HepG2 (cell line): ENCODE measurements around the gene SLC35B1. TPM values are rescaled to one million over a fixed set of nuclear protein-coding genes. Genes with fewer than 3 reads are reported as not detected.

ENCODE experiments used
- ADNP ChIP-seq: sonication (generic); formaldehyde crosslinking; IDR thresholded peaks from 2 replicates; pipeline ENCODE4 v1.4.0; 2020; ENCODE audit warnings: missing genetic modification reagents
- AKAP8 ChIP-seq: sonication (generic); formaldehyde crosslinking; IDR thresholded peaks from 2 replicates; pipeline ENCODE4 v1.5.1; 2020; ENCODE audit warnings: mild to moderate bottlenecking, missing genetic modification reagents
- HMGXB4 ChIP-seq, 2 experiments: sonication (generic) in 1 of 2; formaldehyde crosslinking in 1 of 2; IDR thresholded peaks; 2 replicates each; pipeline versions ENCODE4 v1.4.0 to v1.6.1; 2018 to 2020; ENCODE audit warnings: missing genetic modification reagents in 2 of 2, borderline replicate concordance in 1 of 2, low read depth in 1 of 2, mild to moderate bottlenecking in 1 of 2, missing biosample characterization in 1 of 2
- RAD21 ChIP-seq: fragments of 450-650 bp; formaldehyde crosslinking; IDR thresholded peaks from 2 replicates; pipeline ENCODE4 v1.5.0; 2020; ENCODE audit warnings: mild to moderate bottlenecking
- SNAPC4 ChIP-seq: sonication (generic); formaldehyde crosslinking; IDR thresholded peaks from 2 replicates; pipeline ENCODE4 v1.4.0; 2020; ENCODE audit warnings: mild to moderate bottlenecking, missing genetic modification reagents
- TCF7 ChIP-seq: sonication (generic); IDR thresholded peaks from 2 replicates; pipeline ENCODE4 v1.6.1; 2016; ENCODE audit warnings: antibody characterized with exemption, low read depth
- ZFP36L1 ChIP-seq: sonication (generic); formaldehyde crosslinking; IDR thresholded peaks from 2 replicates; pipeline ENCODE4 v1.8.0; 2022; ENCODE audit warnings: mild to moderate bottlenecking, missing genetic modification reagents, moderate library complexity
- ZNF749 ChIP-seq: sonication (generic); formaldehyde crosslinking; IDR thresholded peaks from 2 replicates; pipeline ENCODE4 v1.8.0; 2022; ENCODE audit warnings: mild to moderate bottlenecking, missing genetic modification reagents, moderate library complexity, borderline replicate concordance
- ZNF777 ChIP-seq: sonication (generic); formaldehyde crosslinking; IDR thresholded peaks from 2 replicates; pipeline ENCODE4 v1.4.0; 2020; ENCODE audit warnings: missing genetic modification reagents
- ZNF850 ChIP-seq: sonication (generic); formaldehyde crosslinking; conservative IDR thresholded peaks from 2 replicates; pipeline ENCODE4 v1.9.0; 2021; ENCODE audit warnings: mild to moderate bottlenecking, missing genetic modification reagents
- polyA plus RNA-seq, 8 experiments: library from polyadenylated mRNA; depleted of rRNA in 3 of 8; stranded (reverse) in 7 of 8; unstranded in 1 of 8; fragments of >200 nt; fragmentation: Illumina TruSeq in 4 of 8; extraction: Trizol in 4 of 8; gene quantifications; 2 replicates each; pipeline versions ENCODE4 v1.2.1 to v1.2.3, GENCODE V29; 2011 to 2016; ENCODE audit warnings: low read depth in 4 of 8, missing spikeins in 1 of 8, mixed read lengths in 1 of 8; ENCODE audit not compliant: insufficient read depth in 1 of 8
- total RNA-seq, 5 experiments: library from RNA; depleted of rRNA; stranded (reverse); fragments of >200 nt; fragmentation: Illumina TruSeq; extraction: Trizol; gene quantifications; 2 replicates each; pipeline ENCODE4 v1.2.3, GENCODE V29; 2016; ENCODE audit warnings: low read depth in 1 of 5
- TF ChIP-seq, protein P1 (sequence below), 2 experiments: sonication (generic) in 1 of 2; formaldehyde crosslinking in 1 of 2; IDR thresholded peaks; 2 replicates each; pipeline versions ENCODE4 v1.6.1 to v1.9.0; 2014 to 2022; ENCODE audit warnings: antibody characterized with exemption in 1 of 2, borderline replicate concordance in 1 of 2, inconsistent platforms in 1 of 2, low read depth in 1 of 2, missing genetic modification reagents in 1 of 2
- TF ChIP-seq, protein P2 (sequence below): IDR thresholded peaks from 2 replicates; pipeline ENCODE4 v1.6.1; 2016; ENCODE audit warnings: mild to moderate bottlenecking

The SLC35B1 gene
- total and polyA plus RNA-seq, 2 of the 13 experiments (the other 11 are each of a cell fraction or from before 2014, with no cell fraction given) = 99.6 to 113 TPM

GRCh38 chr17:49677933-49678847 lies 29.6 kb downstream of the SLC35B1 start, which contains the start of gene SPOP (continued):
- TF ChIP-seq, protein P1, sequence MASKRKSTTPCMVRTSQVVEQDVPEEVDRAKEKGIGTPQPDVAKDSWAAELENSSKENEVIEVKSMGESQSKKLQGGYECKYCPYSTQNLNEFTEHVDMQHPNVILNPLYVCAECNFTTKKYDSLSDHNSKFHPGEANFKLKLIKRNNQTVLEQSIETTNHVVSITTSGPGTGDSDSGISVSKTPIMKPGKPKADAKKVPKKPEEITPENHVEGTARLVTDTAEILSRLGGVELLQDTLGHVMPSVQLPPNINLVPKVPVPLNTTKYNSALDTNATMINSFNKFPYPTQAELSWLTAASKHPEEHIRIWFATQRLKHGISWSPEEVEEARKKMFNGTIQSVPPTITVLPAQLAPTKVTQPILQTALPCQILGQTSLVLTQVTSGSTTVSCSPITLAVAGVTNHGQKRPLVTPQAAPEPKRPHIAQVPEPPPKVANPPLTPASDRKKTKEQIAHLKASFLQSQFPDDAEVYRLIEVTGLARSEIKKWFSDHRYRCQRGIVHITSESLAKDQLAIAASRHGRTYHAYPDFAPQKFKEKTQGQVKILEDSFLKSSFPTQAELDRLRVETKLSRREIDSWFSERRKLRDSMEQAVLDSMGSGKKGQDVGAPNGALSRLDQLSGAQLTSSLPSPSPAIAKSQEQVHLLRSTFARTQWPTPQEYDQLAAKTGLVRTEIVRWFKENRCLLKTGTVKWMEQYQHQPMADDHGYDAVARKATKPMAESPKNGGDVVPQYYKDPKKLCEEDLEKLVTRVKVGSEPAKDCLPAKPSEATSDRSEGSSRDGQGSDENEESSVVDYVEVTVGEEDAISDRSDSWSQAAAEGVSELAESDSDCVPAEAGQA (IDR thresholded peaks at IDR 0.05; ENCODE audit: low read depth) = peak; percentile 81
- TF ChIP-seq, protein P1 (CRISPR knock-in tag; IDR thresholded peaks at IDR 0.05; ENCODE audit: borderline replicate concordance) = peak; percentile 70; the same call in 1 of the 2 replicates
- no peak for TF ChIP-seq ADNP (CRISPR knock-in tag)
- TF ChIP-seq SNAPC4 (CRISPR knock-in tag) = peak; percentile 97
- TF ChIP-seq HMGXB4 (CRISPR knock-in tag; IDR thresholded peaks at IDR 0.05; ENCODE audit: borderline replicate concordance in 1 of 2, low read depth in 1 of 2) = peak; percentile 88 to 96
- TF ChIP-seq, protein P2, sequence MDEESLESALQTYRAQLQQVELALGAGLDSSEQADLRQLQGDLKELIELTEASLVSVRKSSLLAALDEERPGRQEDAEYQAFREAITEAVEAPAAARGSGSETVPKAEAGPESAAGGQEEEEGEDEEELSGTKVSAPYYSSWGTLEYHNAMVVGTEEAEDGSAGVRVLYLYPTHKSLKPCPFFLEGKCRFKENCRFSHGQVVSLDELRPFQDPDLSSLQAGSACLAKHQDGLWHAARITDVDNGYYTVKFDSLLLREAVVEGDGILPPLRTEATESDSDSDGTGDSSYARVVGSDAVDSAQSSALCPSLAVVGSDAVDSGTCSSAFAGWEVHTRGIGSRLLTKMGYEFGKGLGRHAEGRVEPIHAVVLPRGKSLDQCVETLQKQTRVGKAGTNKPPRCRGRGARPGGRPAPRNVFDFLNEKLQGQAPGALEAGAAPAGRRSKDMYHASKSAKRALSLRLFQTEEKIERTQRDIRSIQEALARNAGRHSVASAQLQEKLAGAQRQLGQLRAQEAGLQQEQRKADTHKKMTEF (CRISPR knock-in tag) = peak; percentile 92
- TF ChIP-seq ZNF749 (CRISPR knock-in tag) = peak; percentile 99; the same call in 1 of the 2 replicates
- 0 out of 2 replicates have a peak, but pooled peaks have one; percentile 19 for TF ChIP-seq RAD21
- peak; percentile 66; the same call in 1 of the 2 replicates for TF ChIP-seq ZNF777 (CRISPR knock-in tag)
- peak; percentile 100 for TF ChIP-seq ZFP36L1 (CRISPR knock-in tag)
- 0 out of 2 replicates have a peak, but pooled peaks have one; percentile 32 for TF ChIP-seq AKAP8 (CRISPR knock-in tag)
- TF ChIP-seq ZNF850 = no peak
- no peak for TF ChIP-seq TCF7
